LNCaP clone FGC (cell line): ENCODE results near the gene MDH1.

Source experiments
- DNase-seq: peaks from one replicate; pipeline ENCODE4 v3.0.0-alpha.2; 2011; ENCODE audit warnings: low read depth
- H3K4me3 ChIP-seq: 2 replicates; pipeline ENCODE4 v1.5.1; 2011; ENCODE audit warnings: mild to moderate bottlenecking, low read depth, low read length, control low read depth
- TF ChIP-seq, protein P1 (sequence below): IDR thresholded peaks from 2 replicates; pipeline ENCODE4 v1.5.1; 2012; ENCODE audit warnings: mild to moderate bottlenecking; ENCODE audit not compliant: control insufficient read depth, insufficient read depth; ENCODE audit errors: extremely low read depth

MDH1 gene

DNA sequence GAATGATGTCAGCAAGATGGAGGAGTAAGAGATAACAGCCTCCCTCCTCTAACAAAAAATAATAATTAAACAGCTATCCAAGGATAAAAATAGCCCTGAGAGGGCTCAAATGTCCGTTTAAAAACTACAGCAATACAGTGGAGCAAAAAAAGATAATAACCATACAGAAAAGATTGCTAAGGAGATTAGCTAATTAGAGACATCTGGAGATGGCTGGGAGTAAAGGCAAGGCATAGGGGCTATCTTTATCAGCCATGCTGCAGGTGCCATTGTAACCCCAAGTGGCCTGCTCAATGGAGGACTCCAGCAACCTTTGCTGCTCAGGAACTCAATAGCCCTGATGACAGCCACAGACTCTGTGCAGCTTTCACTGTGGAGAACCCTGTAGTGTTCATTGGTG lies 42.7 kb downstream of the MDH1 start:
- H3K4me3 ChIP-seq, result no peak overlapping the region
- TF ChIP-seq, protein P1, sequence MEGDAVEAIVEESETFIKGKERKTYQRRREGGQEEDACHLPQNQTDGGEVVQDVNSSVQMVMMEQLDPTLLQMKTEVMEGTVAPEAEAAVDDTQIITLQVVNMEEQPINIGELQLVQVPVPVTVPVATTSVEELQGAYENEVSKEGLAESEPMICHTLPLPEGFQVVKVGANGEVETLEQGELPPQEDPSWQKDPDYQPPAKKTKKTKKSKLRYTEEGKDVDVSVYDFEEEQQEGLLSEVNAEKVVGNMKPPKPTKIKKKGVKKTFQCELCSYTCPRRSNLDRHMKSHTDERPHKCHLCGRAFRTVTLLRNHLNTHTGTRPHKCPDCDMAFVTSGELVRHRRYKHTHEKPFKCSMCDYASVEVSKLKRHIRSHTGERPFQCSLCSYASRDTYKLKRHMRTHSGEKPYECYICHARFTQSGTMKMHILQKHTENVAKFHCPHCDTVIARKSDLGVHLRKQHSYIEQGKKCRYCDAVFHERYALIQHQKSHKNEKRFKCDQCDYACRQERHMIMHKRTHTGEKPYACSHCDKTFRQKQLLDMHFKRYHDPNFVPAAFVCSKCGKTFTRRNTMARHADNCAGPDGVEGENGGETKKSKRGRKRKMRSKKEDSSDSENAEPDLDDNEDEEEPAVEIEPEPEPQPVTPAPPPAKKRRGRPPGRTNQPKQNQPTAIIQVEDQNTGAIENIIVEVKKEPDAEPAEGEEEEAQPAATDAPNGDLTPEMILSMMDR, result no peak
- DNase-seq, result no peak

DNA sequence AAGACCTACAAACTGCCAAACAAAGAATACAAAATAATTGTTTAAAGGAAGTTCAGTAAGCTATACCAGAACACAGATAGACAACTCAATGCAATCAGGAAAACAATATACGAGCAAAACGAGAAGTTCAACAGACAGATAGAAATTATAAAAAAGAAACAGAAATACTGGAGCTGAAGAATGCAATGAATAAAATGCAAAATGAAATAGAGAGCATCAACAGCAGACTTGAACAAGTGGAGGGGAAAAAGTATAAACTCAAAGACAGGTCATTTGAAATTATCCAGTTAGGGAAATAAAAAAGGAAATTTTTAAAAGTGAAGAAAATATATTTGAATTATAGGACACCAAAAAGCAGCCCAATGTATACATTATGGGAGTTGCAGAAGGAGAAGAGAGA lies 43.6 kb downstream of the MDH1 start:
- TF ChIP-seq, protein P1, result no peak
- no peak for DNase-seq
- no peak overlapping the region for H3K4me3 ChIP-seq

DNA sequence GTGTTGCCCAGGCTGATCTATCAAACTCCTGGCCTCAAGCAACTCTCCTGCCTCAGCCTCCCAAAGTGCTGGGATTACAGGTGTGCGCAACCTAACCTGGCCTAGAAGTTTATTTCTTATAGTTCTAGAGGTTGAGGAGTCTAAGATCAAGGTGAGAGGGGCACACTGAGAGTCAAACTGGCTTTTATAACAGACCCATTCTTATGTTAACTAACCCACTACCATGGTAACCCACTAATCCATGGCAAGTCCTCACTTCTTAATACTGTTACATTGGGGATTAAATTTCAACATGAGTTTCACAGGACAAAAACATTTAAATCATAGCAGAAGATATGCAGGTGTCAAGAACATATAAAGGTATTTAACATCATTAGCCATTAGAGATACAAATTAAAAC lies 50.6 kb downstream of the MDH1 start:
- no peak for DNase-seq
- TF ChIP-seq, protein P1, result no peak
- no peak overlapping the region for H3K4me3 ChIP-seq

DNA sequence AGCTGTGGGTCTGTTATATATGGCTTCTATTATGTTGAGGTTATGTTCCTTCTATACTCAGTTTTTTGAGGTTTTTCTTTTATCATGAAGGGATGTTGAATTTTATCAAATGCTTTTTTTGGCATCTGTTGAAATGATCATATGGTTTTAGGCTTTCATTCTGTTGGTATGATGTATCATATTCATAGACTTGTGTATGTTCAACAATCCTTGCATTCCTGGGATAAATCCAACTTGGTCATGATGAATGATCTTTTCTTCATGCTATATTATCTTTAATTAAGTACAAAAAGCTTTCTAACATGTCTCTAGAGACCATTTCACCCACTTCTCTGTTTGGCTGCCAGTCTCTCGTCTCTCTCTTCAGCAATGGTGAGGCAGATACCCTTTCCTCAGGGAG lies 54.2 kb downstream of the MDH1 start:
- DNase-seq, result no peak
- no peak overlapping the region for H3K4me3 ChIP-seq
- TF ChIP-seq, protein P1, result no peak

DNA sequence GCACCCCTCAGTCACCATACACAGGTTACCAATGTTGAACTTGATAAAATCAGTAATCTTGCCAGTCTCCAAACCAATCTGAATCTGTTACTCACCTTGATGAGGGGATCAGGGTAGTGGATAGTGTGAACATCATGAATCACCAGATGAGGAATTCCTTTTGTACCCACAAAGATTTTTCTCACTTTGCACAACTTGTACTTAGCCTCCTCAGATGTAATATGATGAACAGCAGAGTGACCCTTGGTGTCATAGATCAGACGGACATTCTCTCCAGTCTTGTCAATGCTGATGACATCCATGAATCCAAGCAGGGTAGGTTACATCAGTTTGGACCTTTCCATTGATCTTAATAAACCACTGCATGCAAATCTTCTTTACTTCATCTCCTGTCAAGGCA lies 54.7 kb downstream of the MDH1 start:
- TF ChIP-seq, protein P1, result no peak
- no peak for DNase-seq
- H3K4me3 ChIP-seq, result no peak overlapping the region

DNA sequence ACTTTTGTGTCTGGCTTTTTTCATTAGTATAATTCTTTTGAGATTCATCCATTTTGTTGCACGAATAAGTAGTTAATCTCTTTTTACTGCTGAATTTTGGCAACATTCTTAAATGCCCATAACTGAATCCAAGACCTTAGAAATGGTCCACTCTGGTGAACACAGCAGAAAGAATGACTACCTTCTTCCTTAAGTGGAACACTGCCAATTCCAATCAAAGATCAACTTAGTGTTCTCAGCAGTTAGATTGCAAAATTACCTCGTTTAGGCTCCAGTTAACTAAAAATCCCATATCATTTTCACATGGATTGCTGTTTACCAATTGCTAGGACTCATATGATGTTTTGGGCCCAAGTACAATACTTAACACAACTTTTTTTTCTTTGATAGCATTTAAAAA lies 59.9 kb downstream of the MDH1 start:
- TF ChIP-seq, protein P1, result no peak
- H3K4me3 ChIP-seq, result no peak overlapping the region
- no peak for DNase-seq

DNA sequence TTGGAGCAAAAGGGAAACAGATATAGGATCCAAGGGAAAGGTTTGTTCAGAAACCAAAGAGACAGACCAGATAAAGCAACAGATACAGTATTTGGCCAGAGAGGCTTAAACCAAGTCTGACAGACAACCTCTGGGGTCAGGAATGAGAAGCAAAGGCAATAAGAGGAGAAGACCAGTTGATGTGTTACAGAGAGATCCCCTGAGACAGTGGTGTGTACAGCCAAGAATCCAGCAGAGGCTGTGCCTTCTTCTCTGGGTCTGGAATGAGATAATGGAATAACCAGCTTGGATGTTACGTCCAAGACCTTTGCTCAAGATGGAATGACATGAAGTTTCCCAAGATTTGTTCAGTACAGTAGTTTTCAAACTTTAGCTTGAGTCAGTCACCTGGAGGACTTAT lies 61.1 kb downstream of the MDH1 start:
- TF ChIP-seq, protein P1, result no peak
- no peak for DNase-seq
- H3K4me3 ChIP-seq, result no peak overlapping the region
